Neural progenitor cell (in vitro differentiated cells): Measurements from ENCODE around the gene TBC1D26. TPM values are rescaled to one million over a fixed set of nuclear protein-coding genes. Genes with fewer than 3 reads are reported as not detected.
"Not testable (repeated sequence)": the region's sequence is repeated elsewhere in the genome, so short reads cannot be mapped to it uniquely, and the experiment has no call there.

Experiments
- DNase-seq: peaks from one replicate; pipeline ENCODE4 v3.0.0-alpha.2; 2016; ENCODE audit warnings: low spot score
- H2AFZ ChIP-seq: fragments of 200-600 bp; sonication (generic); replicated peaks from 2 replicates; pipeline ENCODE4 v1.6.1; 2016; ENCODE audit warnings: antibody characterized with exemption
- H3F3A ChIP-seq: fragments of 200-600 bp; sonication (generic); 2 replicates; pipeline ENCODE4 v1.6.1; 2016; ENCODE audit warnings: antibody characterized with exemption, low read depth
- H3K27ac ChIP-seq: fragments of 200-600 bp; sonication (generic); 2 replicates; pipeline ENCODE4 v1.5.1; 2016; ENCODE audit warnings: mild to moderate bottlenecking
- H3K27me3 ChIP-seq: fragments of 200-600 bp; sonication (generic); 2 replicates; pipeline ENCODE4 v1.6.1; 2016; ENCODE audit warnings: mild to moderate bottlenecking, moderate library complexity
- H3K36me3 ChIP-seq: fragments of 200-600 bp; sonication (generic); 2 replicates; pipeline ENCODE4 v1.5.1; 2016
- H3K4me1 ChIP-seq: fragments of 200-600 bp; sonication (generic); 2 replicates; pipeline ENCODE4 v1.6.1; 2016; ENCODE audit warnings: mixed run types
- H3K4me2 ChIP-seq: fragments of 200-600 bp; sonication (generic); 2 replicates; pipeline ENCODE4 v1.6.1; 2016
- H3K4me3 ChIP-seq: fragments of 200-600 bp; sonication (generic); 2 replicates; pipeline ENCODE4 v1.5.1; 2016
- H3K79me2 ChIP-seq: fragments of 200-600 bp; sonication (generic); 2 replicates; pipeline ENCODE4 v1.6.1; 2016; ENCODE audit warnings: low read depth
- H3K9ac ChIP-seq: fragments of 200-600 bp; sonication (generic); 2 replicates; pipeline ENCODE4 v1.6.1; 2016
- H3K9me3 ChIP-seq: fragments of 200-600 bp; sonication (generic); 2 replicates; pipeline ENCODE4 v1.5.1; 2016; ENCODE audit warnings: low read depth
- H4K20me1 ChIP-seq: fragments of 200-600 bp; sonication (generic); 2 replicates; pipeline ENCODE4 v1.6.1; 2016; ENCODE audit warnings: low read depth
- H3K27ac Mint-ChIP-seq: 3 replicates; pipeline ENCODE4 v1.8.0; 2021; ENCODE audit warnings: mixed read lengths
- H3K27me3 Mint-ChIP-seq: 2 replicates; pipeline ENCODE4 v1.8.0; 2022; ENCODE audit warnings: low read depth, mild to moderate bottlenecking, inconsistent platforms, moderate library complexity, mixed read lengths; ENCODE audit not compliant: insufficient read depth
- H3K36me3 Mint-ChIP-seq: 3 replicates; pipeline ENCODE4 v1.8.0; 2021; ENCODE audit warnings: mixed read lengths
- H3K4me1 Mint-ChIP-seq: 3 replicates; pipeline ENCODE4 v1.8.0; 2021; ENCODE audit warnings: mixed read lengths
- H3K4me3 Mint-ChIP-seq: 3 replicates; pipeline ENCODE4 v1.8.0; 2021; ENCODE audit warnings: mild to moderate bottlenecking, moderate library complexity, mixed read lengths
- H3K9me3 Mint-ChIP-seq: 3 replicates; pipeline ENCODE4 v1.8.0; 2020; ENCODE audit warnings: mixed read lengths
- CTCF ChIP-seq: fragments of 200-600 bp; sonication (generic); IDR thresholded peaks from 2 replicates; pipeline ENCODE4 v1.5.1; 2017; ENCODE audit warnings: antibody characterized with exemption, mild to moderate bottlenecking
- total RNA-seq: library from RNA; depleted of rRNA; stranded (reverse); fragments of >200 nt; gene quantifications from 2 replicates; pipeline ENCODE4 v1.2.3, GENCODE V29; 2015; ENCODE audit warnings: low replicate concordance

The TBC1D26 gene
- 0.58 and 4.4 TPM in 2 replicates for total RNA-seq

GRCh38 chr17:15731900-15732299, at the start of gene TBC1D26:
TSS of gene TBC1D26 (plus strand) at chr17:15732283. CDS start at chr17:15735349, 3,066 bp downstream.
- not testable (repeated sequence) for H3K79me2 ChIP-seq, H3K27ac Mint-ChIP-seq, H3K9ac ChIP-seq, H3K4me1 Mint-ChIP-seq, DNase-seq, H3K27ac ChIP-seq, H4K20me1 ChIP-seq, H3K9me3 Mint-ChIP-seq, H3K4me3 ChIP-seq, H3K4me2 ChIP-seq, H3K4me3 Mint-ChIP-seq, H3K27me3 ChIP-seq, H3K36me3 ChIP-seq, H2AFZ ChIP-seq, H3K4me1 ChIP-seq, H3F3A ChIP-seq, H3K36me3 Mint-ChIP-seq, H3K27me3 Mint-ChIP-seq, H3K9me3 ChIP-seq

DNA sequence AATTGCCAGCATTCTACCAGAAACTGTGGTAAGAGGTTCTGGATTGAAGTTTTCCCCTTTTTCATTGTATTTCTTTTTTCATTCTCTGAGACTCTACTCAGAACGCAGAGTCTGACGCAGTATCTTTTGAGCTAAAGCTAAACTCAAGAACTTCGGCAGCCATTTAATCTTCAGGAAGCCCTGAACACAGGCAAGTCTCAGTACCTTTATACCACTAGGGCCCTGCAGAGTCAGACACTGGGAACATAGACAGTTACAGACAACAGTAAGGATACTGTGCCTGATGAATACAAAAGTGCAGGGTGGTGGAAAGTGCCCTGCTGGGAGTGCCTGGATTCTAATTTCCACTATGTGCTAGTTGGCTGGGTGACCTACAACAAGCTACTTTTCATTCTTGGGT, 48.9 kb upstream of the TBC1D26 start:
- not testable (repeated sequence) for H2AFZ ChIP-seq, H3K27me3 ChIP-seq, H3K9ac ChIP-seq, H3K4me1 ChIP-seq, H3K79me2 ChIP-seq, DNase-seq, H3K27ac ChIP-seq, H3K9me3 Mint-ChIP-seq, H4K20me1 ChIP-seq, H3K27me3 Mint-ChIP-seq, H3F3A ChIP-seq, H3K9me3 ChIP-seq, H3K36me3 ChIP-seq, H3K27ac Mint-ChIP-seq
- Mint-ChIP-seq H3K4me3 (peak overlapping the region; percentile 91), H3K4me1 (peaks cover 12% of the 10 kb centered on the region), H3K36me3 (peaks cover 10% of the 10 kb centered on the region)
- peak overlapping the region; percentile 86 for H3K4me2 ChIP-seq
- peak overlapping the region; percentile 77 for H3K4me3 ChIP-seq

- Mint-ChIP-seq H3K27ac (peak within 1 kb of the TSS; percentile 87), H3K4me3 (peak within 1 kb of the TSS; percentile 91), H3K4me1 (peaks cover 12% of the 10 kb centered on the region)
- not testable (repeated sequence) for H3K27ac ChIP-seq, H3K27me3 Mint-ChIP-seq, H3K9me3 ChIP-seq, H3F3A ChIP-seq, H3K4me1 ChIP-seq, H3K36me3 ChIP-seq, H4K20me1 ChIP-seq, H3K9me3 Mint-ChIP-seq, H3K79me2 ChIP-seq, H3K9ac ChIP-seq, H3K27me3 ChIP-seq, H3K36me3 Mint-ChIP-seq
- H2AFZ ChIP-seq = peak within 1 kb of the TSS; percentile 98
- H3K4me3 ChIP-seq = peak within 1 kb of the TSS; percentile 77
- peak within 1 kb of the TSS; percentile 86 for H3K4me2 ChIP-seq
- TF ChIP-seq CTCF = peak; percentile 51
- DNase-seq = peak; percentile 60
These were observed 48.1 kb upstream of the TBC1D26 start, which contains the start of gene TRIM16 for GRCh38 chr17:15683824-15684478. TSS of gene TRIM16 (minus strand) at chr17:15684311. CDS start at chr17:15651609, 32,702 bp downstream.

DNA sequence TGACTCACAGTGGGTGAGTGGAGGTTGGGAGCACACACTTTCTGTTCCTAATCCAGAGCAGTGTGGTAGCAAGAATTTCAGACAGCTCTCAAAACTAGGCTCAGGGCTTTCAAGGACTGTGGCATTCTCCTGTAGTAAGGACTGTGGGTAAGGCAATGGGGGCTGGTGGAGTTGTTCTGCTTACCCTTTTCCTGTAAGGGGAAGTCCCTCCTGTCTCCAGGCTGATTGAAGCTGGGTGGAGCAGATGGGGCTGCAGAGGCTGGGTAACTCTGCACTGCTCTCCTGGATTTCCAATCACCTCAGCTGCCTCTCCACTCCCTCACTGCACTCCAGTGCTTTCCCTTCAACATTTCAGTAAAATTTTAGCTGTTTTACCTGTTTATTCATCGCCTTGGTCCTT, 44.6 kb upstream of the TBC1D26 start:
- H3K4me1 ChIP-seq, H4K20me1 ChIP-seq, H3K36me3 ChIP-seq, H3K27me3 ChIP-seq, H3K79me2 ChIP-seq, H3K36me3 Mint-ChIP-seq, DNase-seq, H3K27me3 Mint-ChIP-seq, H3K4me3 Mint-ChIP-seq, H3K9me3 Mint-ChIP-seq, H3K4me2 ChIP-seq, H2AFZ ChIP-seq, H3F3A ChIP-seq, H3K9me3 ChIP-seq, H3K27ac ChIP-seq, H3K9ac ChIP-seq, H3K4me3 ChIP-seq, H3K27ac Mint-ChIP-seq: not testable (repeated sequence)
- peaks cover 11% of the 10 kb centered on the region for H3K4me1 Mint-ChIP-seq

DNA sequence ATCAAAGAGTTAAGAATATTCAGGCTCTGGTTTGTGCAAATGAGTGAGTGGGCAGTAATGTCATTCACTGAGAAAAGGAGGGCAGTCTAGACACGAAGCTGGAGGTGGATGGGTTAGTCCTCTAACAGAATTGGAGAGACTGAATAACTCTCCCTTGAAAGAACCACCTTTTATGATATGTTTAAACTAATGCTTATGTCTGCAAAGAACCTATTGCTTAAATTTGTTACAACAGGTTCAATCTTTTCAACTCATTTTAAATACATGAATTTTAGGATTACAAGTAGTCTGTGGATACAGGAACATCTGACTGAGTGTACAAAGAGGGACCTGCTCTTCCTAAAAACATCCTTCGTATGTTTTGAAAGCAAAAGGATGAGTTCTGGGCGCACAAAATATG, 33.1 kb upstream of the TBC1D26 start:
- Histone ChIP-seq H3K79me2 (peaks cover 30% of the 10 kb centered on the region), H3K36me3 (peaks cover 14% of the 10 kb centered on the region), H2AFZ (peak overlapping the region; percentile 70), H3K4me3 (peak overlapping the region; percentile 38), H3K4me2 (peak overlapping the region; percentile 73)
- DNase-seq, H3K4me1 ChIP-seq, H4K20me1 ChIP-seq, H3K9me3 ChIP-seq, H3K27me3 Mint-ChIP-seq, H3K27ac Mint-ChIP-seq, H3K27ac ChIP-seq, H3K4me1 Mint-ChIP-seq, H3K9ac ChIP-seq, H3K27me3 ChIP-seq, H3F3A ChIP-seq: not testable (repeated sequence)
- Mint-ChIP-seq H3K36me3 (peaks cover 21% of the 10 kb centered on the region), H3K4me3 (peak overlapping the region; percentile 88), H3K9me3 (peaks cover 26% of the 10 kb centered on the region)

DNA sequence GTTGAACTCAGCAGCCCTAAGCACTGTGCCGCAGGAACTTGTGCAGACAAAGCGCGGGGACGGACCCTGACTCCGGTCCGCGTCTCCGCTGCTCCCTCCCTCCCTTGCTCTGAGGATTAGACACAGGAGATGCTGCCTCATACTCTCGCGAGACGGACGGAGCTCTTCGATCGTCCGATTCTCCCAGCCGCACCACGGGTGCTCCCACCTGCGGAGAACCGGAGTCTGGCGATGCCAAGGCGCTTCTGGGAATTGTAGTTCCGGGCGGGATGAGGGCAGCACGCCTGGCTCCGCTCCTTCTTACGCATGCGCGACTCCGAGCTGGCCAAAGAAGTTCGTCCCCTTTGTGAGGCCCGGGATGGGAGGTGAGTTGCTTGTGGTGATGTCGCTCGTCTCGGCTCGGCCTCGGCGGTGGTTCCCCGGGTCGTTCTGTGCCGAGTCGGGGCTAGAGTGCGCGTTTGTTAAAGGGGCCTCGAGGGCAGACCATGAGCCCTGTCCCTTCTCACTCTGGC, 32.6 kb upstream of the TBC1D26 start, which contains the start of gene ZNF286A:
ZNF286A (plus strand) TSS at position 340 of the 512 bp plus-strand sequence. CDS start 578 bp downstream, outside the sequence.
- H3K4me3 ChIP-seq = peak within 1 kb of the TSS; percentile 63
- peaks cover 21% of the 10 kb centered on the region for H3K36me3 Mint-ChIP-seq
- peak within 1 kb of the TSS; percentile 88 for H3K4me3 Mint-ChIP-seq
- H3K4me1 Mint-ChIP-seq, H3K27ac ChIP-seq, H4K20me1 ChIP-seq, H3K4me1 ChIP-seq, H3K27me3 ChIP-seq, H3F3A ChIP-seq, H3K27me3 Mint-ChIP-seq, H3K9me3 ChIP-seq: not testable (repeated sequence)
- H2AFZ ChIP-seq = peak within 1 kb of the TSS; percentile 70
- H3K9me3 Mint-ChIP-seq = peaks cover 26% of the 10 kb centered on the region
- peak within 1 kb of the TSS; percentile 72 for H3K9ac ChIP-seq
- H3K27ac Mint-ChIP-seq = peak within 1 kb of the TSS; percentile 89
- peak within 1 kb of the TSS; percentile 75 for H3K4me2 ChIP-seq
- peaks cover 14% of the 10 kb centered on the region for H3K36me3 ChIP-seq
- peak; percentile 100 for DNase-seq
- H3K79me2 ChIP-seq = peaks cover 30% of the 10 kb centered on the region

DNA sequence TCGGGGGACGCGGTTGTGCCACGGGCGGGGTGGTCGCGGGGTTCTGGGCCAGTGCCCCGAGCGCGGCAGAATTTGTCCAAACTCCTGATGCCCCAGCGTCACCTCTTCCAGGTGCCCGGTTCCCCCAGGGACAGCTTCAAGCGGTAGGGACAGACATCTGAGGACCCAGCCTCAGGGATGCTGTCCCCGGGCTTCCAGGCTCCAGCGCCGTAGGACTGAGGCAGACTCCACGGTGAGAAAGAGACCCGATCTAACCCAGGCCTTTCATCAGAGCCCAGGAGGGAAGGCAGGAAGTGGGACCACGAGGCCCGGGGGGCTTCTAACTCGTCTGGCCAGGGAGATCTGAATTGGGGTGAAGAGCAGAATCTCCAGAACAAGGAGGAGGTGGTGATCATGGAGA, 32.1 kb upstream of the TBC1D26 start:
- H3K9me3 ChIP-seq, H4K20me1 ChIP-seq, H3K4me1 ChIP-seq, H3K27ac Mint-ChIP-seq, H3K27me3 Mint-ChIP-seq, H3K27ac ChIP-seq, H3K4me1 Mint-ChIP-seq, H3K27me3 ChIP-seq, H2AFZ ChIP-seq, H3F3A ChIP-seq: not testable (repeated sequence)
- peaks cover 22% of the 10 kb centered on the region for H3K36me3 Mint-ChIP-seq
- H3K36me3 ChIP-seq = peaks cover 16% of the 10 kb centered on the region
- H3K9me3 Mint-ChIP-seq = peaks cover 29% of the 10 kb centered on the region
- peak; percentile 4 for DNase-seq
- H3K4me3 Mint-ChIP-seq = peak overlapping the region; percentile 88
- peak overlapping the region; percentile 72 for H3K9ac ChIP-seq
- peak overlapping the region; percentile 61 for H3K4me2 ChIP-seq
- peak overlapping the region; percentile 63 for H3K4me3 ChIP-seq
- peaks cover 34% of the 10 kb centered on the region for H3K79me2 ChIP-seq
